GM18502 (cell line): ENCODE measurements around the gene RASGRF2.

ENCODE experiments used
- ATAC-seq: cut with Tn5 transposase; IDR thresholded peaks from one replicate; pipeline ENCODE4 v1.9.1; 2021; ENCODE audit warnings: mild to moderate bottlenecking; ENCODE audit not compliant: unreplicated experiment, poor library complexity

Gene RASGRF2

GRCh38 chr5:81164476-81164875, 204.3 kb downstream of the RASGRF2 start:
- no peak for ATAC-seq

- ATAC-seq = no peak
Observed at GRCh38 chr5:81164936-81165335, 204.8 kb downstream of the RASGRF2 start.

GRCh38 chr5:81165493-81166119, 205.4 kb downstream of the RASGRF2 start:
- peak; percentile 76 for ATAC-seq

GRCh38 chr5:81166430-81166829, 206.3 kb downstream of the RASGRF2 start:
- ATAC-seq = no peak

GRCh38 chr5:81167078-81167477, 206.9 kb downstream of the RASGRF2 start:
- no peak for ATAC-seq

- no peak for ATAC-seq
Observed at GRCh38 chr5:81167544-81167943, 207.4 kb downstream of the RASGRF2 start.

- ATAC-seq = no peak
Observed at GRCh38 chr5:81169924-81170323, 209.8 kb downstream of the RASGRF2 start.

- ATAC-seq = no peak
Observed at GRCh38 chr5:81171769-81172168, 211.6 kb downstream of the RASGRF2 start.

GRCh38 chr5:81172710-81173109, 212.5 kb downstream of the RASGRF2 start:
- ATAC-seq = no peak

- ATAC-seq = no peak
Observed at GRCh38 chr5:81177061-81177460, 216.9 kb downstream of the RASGRF2 start.

- no peak for ATAC-seq
Observed at GRCh38 chr5:81179959-81180358, 219.8 kb downstream of the RASGRF2 start.

- ATAC-seq = no peak
Observed at GRCh38 chr5:81180780-81181460, 220.8 kb downstream of the RASGRF2 start.

GRCh38 chr5:81181576-81182316, 221.6 kb downstream of the RASGRF2 start:
- no peak for ATAC-seq

GRCh38 chr5:81182396-81183390, 222.5 kb downstream of the RASGRF2 start:
- ATAC-seq = peak; percentile 48

GRCh38 chr5:81183811-81184748, 223.9 kb downstream of the RASGRF2 start:
- no peak for ATAC-seq

- ATAC-seq = no peak
Observed at GRCh38 chr5:81184749-81185110, 224.6 kb downstream of the RASGRF2 start.

- ATAC-seq = no peak
Observed at GRCh38 chr5:81187885-81188284, 227.7 kb downstream of the RASGRF2 start.

GRCh38 chr5:81188962-81189361, 228.8 kb downstream of the RASGRF2 start:
- ATAC-seq = no peak

GRCh38 chr5:81189875-81190498, 229.8 kb downstream of the RASGRF2 start:
- no peak for ATAC-seq
